OCI-LY7 (cell line): Measurements from ENCODE around the gene NOLC1.

Source experiments
- CTCF ChIP-seq: fragments of 200-600 bp; sonication (generic); conservative IDR thresholded peaks from 2 replicates; pipeline ENCODE4 v1.5.1; 2014; ENCODE audit warnings: mild to moderate bottlenecking, antibody characterized with exemption, low read length, moderate library complexity, mixed read lengths
- EZH2phosphoT487 ChIP-seq: fragments of 200-600 bp; sonication (generic); IDR thresholded peaks from 2 replicates; pipeline ENCODE4 v1.6.1; 2018; ENCODE audit warnings: low read depth, borderline replicate concordance, mild to moderate bottlenecking, mixed run types, antibody characterized with exemption, low read length, moderate library complexity, mixed read lengths

- TF ChIP-seq CTCF (no peak), EZH2phosphoT487 (no peak)
Observed at GRCh38 chr10:102113956-102114857, 38.0 kb upstream of the NOLC1 start.
